ENCODE measurements around the gene AMBRA1.
A peak's percentile ranks its signal among the peaks of the same experiment; 100 is the strongest.
"Not testable (repeated sequence)": the region's sequence is repeated elsewhere in the genome, so short reads cannot be mapped to it uniquely, and the experiment has no call there.

AMBRA1 gene

DNA sequence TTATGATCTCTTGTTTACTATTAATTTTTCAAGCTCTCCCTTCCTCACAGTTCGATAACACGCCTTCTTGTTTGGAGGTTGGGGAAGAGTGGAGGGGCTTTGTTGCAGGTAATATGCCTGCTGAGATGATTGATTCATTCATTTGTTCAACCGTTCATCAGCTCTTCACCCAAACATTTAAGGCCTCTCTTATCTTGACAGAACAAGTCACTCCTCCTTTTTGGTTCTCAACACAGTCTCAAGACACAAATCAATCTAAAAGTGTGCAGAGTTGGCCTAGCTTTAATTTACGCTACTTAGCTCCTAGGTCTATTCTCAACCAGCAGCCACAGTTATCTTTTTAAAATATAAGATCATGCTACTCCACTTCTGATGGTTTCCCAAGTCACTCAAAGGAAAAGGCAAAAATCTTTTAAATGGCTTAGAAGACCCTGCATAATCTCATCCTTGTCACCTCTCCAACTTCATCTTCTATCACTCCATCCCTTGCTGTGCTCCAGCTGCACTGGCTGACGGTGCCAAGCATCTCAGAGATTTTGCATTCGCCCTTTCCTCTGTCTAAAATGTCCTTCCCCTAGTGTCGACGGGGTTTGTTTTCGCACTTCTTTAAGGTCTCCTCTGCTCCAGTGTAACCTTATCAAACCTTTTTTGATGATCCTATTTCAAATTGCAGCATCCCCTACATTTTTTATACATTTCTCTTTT, 60.3 kb downstream of the AMBRA1 start:
- DNase-seq = no peak

GRCh38 chr11:46529928-46530574, 63.8 kb downstream of the AMBRA1 start:
- DNase-seq = no peak

DNA sequence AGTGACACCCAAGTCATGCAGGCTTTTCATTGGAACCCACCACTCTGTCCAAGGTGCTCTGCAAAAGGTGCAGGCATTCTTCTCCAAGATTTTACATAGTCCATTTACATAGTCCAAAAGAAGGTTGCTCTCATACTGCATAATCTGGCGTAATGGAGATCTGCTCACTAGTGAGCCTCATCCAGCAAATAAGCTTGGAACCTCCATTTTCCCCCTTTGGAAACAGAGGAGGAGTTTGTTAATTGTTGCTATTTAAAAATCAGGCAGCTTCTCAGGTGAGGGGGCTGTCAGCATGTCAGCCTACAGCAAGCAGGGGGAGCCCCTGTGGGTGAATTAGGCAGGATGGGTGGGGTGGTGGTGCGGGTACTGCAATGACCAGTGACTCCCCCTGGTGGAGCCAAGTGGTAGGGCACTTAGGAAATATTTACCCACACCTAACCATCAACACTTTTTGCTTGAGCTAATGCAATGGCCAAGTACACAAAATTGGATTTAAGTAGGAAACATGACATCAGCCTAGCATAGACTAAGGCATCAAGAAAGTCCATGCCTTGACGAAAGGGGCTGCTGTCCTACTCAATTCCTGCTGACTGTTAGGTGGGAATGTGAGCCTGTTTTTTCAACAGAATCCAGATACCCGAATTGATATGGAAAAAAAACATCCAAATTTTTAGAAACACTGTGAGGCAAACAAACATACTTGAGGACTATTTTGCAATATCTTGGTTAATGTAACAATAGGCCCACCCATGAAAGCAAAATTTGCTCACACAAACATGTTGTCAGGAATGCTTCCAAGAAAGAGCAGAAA, 64.5 kb downstream of the AMBRA1 start:
- peak; percentile 77 for DNase-seq

DNA sequence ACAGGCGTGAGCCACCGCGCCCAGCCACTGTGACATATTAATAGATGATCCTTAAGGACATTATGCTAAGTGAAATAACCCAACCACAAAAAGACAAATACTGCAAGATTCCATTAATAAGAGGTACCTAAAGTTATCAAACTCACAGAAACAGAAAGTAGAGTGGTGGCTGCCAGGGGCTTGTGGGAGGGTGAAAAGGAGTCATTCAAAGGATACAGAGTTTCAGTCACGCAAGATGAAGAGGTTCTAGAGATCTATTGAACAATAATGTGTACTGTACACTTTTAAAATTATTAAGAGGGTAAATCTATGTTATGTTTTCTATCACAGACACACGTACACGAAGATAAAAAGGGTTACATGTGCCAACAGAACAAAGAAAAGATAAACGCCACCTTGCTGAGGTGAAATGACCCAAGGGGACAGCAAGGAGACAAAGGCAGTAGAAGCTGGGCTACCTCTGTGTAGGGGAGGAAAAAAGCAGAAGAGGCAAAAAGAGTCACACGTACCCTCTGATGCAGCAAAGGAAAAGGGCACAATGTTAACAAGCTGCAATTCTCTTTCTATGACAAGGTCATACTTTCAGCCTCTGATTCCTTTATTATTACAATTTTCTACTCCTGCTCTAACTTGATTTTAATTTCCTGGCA, 65.3 kb downstream of the AMBRA1 start:
- no peak for DNase-seq

DNA sequence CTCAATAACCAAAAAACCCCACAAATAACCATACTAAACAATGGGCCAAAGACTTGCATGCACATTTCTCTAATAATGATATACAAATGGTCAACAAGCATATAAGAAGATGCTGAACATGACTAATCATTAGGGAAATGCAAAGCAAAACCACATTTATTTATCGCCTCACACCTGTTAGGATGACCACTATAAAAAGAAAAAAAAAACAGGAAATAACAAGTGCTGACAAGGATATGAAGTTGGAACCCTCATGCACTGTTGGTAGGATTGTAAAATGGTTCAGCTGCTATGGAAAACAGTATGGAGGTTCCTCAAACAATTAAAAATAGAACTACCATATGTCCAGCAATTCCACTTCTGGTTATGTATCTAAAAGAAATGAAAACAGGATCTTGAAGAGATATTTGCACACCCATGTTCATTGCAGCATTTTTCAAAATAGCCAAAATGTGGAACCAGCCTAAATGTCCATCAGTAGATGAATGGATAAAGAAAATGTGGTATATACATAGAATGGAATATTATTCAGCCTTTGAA, 66.2 kb downstream of the AMBRA1 start:
- no peak for DNase-seq

GRCh38 chr11:46526216-46527215, 67.3 kb downstream of the AMBRA1 start:
- DNase-seq = no peak

GRCh38 chr11:46524201-46524770, 69.5 kb downstream of the AMBRA1 start:
- no peak for DNase-seq

DNA sequence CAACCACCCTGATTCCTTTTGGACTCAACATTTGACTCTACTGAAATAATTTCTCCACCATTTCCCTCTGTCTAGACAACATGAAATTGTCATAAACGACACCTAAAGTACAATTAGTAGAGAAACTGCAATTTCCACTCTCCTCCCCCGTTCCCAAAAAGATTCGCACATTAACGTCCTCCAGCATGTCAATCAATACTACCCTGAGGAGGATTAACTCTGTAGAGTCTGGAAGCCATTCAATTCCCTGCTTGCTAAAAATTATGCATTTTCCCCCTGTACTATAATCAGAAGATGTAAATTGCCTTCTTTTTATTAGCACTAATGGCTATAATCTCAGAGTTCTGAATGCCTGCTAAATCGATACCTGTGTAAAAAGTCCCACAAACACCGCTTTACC, 70.5 kb downstream of the AMBRA1 start:
- no peak for DNase-seq

DNA sequence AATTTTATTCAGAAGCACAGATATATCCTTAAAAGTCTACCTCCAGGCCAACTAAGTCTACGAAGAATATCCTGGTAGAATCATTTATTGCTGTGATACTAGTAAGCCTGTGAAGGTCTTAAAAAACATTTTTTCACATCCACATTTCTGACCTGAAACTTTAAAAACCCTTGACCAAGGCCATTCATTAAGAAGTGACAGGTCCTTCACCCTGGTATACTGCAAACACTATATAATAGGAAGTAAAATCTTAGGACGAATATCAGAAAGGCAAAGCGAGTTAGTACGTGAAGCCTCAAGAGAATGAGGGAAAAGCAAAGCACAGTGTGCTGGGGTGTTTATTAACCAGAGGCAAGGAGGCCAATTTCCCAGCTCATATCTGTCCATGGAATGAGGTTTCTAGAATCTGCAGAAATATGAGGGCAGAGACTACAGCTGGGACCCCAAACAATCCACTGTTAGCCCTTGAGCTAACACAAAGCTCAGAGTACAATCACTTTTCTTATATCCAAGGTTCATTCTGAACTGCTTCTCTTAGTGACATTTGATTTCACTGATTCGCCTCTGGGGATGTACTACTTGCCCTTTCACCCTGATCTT, 71.0 kb downstream of the AMBRA1 start:
- DNase-seq = no peak

- no peak for DNase-seq
These were observed 71.7 kb downstream of the AMBRA1 start for GRCh38 chr11:46521961-46522681.

DNA sequence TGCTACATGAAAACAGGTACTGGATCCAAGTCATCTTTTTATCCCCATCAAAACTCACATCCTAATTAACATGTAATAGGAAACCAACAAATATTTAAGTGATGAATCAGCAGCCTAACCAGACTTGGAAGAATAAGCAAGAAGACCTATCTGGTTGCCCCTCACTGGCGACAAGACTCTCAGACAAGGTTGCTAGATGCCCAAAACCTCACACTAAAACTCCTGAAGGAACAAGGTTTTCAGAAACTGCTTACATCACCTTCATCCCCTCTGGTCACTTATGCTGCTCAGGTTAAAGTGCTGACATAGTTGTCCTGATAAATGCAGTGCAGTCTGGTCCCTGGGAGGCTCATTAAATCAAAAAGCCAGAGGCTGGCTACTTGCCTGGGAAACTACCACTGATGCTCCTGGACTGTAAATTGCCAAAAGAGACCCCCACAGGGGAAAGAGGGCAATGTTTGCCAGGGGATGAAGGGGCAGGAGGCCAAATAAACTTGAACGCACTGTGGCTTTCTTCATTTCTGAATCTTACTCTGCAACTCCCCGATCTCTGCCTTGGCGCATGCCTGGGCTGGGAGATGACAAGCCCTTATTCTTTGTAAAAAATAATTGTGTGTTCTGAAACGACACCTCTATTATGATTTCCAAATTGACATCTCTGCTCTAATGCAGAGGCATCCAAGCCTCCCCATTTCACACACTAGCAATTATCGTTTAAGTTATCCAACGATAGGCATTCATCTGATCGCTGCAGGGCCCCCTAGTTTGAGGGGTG, 72.7 kb downstream of the AMBRA1 start:
- no peak for DNase-seq

- DNase-seq = no peak
These were observed 74.5 kb downstream of the AMBRA1 start for GRCh38 chr11:46519351-46519750.

DNA sequence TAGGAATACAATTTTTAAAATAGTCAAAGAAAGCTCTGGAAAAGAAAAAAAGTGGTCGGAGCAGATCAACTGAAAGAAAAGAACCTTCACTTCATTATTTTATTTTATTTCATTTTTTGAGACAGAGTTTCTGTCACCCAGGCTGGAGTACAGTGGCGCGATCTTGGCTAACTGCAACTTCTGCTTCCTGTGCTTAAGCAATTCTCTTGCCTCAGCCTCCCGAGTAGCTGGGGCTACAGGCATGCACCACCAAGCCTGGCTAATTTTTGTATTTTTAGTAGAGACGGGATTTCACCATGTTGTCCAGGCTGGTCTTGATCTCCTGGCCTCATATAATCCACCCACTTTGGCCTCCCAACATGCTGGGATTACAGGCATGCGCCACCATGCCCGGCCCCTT, 74.9 kb downstream of the AMBRA1 start:
- not testable (repeated sequence) for DNase-seq

DNA sequence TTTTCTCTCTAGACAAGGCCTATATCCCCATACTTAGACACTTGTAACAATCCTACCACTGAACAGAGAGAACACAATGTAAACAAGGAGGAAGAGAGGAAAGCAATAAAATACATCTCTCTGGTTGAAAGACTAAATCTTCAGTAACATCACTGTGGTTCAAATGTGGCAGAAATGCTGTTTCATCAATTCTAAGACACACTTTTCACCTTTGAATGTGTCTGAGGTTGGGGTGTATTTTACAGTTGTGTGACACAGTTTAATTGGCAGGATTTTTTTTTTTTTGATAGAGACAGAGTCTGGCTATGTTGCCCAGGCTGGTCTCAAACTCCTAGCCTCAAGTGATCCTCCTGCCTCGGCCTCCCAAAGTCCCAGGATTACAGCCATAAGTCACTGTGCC, 79.5 kb downstream of the AMBRA1 start:
- no peak for DNase-seq

DNA sequence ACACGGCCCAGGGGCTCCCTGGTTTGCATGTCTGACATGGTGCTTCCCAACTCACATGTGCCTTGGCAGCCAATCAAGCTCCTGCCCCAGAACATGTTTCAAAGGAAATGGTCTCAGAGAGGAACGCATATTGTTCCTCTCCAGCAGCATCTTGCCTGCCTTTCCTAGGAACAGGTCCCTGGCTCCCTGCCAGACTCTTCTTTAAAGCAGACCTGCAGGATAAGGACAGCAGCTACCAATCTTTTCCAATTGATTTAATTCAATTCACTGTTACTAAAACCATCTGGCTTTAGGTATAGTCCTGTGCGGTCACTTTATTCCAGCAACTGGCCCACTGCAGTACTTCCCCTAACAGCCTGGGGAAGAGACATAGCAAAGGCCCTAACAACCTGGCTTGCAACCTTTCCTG, 79.9 kb downstream of the AMBRA1 start:
- DNase-seq = no peak

DNA sequence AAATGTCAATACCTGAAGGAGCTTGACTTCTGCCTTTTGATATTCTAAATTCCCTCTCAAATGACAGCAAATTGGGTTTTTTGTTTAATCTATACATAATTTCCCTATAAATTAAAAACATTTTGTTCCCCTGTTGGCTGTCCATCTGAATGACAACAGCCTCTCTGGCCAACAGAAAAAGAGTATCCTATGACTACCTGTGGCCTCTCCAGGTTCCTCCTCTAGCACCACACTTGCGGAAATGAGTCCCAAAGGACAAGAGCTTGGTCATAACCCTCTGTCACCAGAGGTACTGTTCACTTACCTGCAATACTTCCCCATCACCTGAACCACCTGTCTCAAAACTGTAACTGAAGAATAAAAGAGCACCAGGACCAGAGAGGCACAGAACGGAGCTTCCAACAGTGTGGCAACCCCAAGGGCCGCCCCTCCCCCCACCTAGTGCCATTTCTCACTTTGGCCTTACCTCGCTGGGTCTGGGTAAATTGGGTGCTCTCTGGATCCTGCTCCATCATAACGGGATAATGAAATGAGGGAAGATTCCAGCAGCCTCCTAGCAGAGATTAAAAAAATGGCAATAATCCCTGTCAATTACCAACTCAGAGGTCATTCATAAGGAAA, 81.5 kb downstream of the AMBRA1 start:
- DNase-seq = no peak

DNA sequence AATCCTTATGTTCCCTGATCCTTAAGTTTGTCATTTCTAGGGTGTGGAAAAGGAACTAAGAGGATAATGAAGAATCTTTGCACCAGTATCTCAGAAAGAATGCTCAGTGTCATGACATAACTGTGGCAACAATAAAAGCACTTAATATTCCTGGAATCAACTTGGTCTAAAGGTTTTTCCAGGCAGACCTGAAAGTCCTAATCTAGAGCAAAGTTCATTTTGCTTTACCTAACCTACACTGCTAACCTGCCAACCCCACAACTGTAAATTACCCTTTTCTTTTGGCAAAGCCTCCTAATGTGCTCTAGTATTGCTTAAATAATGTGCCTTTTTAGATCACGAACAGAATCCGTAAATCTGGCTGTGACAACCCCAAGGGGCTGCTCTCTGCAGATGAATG, 82.5 kb downstream of the AMBRA1 start:
- no peak for DNase-seq

GRCh38 chr11:46508360-46508759, 85.5 kb downstream of the AMBRA1 start:
- DNase-seq = no peak

GRCh38 chr11:46506483-46506791, 87.4 kb downstream of the AMBRA1 start:
- DNase-seq = no peak

Measured in CD4-positive, alpha-beta T cell treated with Interleukin-17A for 1 hour (primary cell).